HG02943 (cell line): ENCODE results near the gene PAIP1.
"Not testable (repeated sequence)": the region's sequence is repeated elsewhere in the genome, so short reads cannot be mapped to it uniquely, and the experiment has no call there.

Experiments
- ATAC-seq: cut with Tn5 transposase; IDR thresholded peaks from one replicate; pipeline ENCODE4 v1.9.1; 2021; ENCODE audit warnings: mild to moderate bottlenecking, low read depth, moderate library complexity; ENCODE audit not compliant: unreplicated experiment

PAIP1 gene

GRCh38 chr5:43571237-43571636, 14.4 kb upstream of the PAIP1 start:
- no peak for ATAC-seq

DNA sequence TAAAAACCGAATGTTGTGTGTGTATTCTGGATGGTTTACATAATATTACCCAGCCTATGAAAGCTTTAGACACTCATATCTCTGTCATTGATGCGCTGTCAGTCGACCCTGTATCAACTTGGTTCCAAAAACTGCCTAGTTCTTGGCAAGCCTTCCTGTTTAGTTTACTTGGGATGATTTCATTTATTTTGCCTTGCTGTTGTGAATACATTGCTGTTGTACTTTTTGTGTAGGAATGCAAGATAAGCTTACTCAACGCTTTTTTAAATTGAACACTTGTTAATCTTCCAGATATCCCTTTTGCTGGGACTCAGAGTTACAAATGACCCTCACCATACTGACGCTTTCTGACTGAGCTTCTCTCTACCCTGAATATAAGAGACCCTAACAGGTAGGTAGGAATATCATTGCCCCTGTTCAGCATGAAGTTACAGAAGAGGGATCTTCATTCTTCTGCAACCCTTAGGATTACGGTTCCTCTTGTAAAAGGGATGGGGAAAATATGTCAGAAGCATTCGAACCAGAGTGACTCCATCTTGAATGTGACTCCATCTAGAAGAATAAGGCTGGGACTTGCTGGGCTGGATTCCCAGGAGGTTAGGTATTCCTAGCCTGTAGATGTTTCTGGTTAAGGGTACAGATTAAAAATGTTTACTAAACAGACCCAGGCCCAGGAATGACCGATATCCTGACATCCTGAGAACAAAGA, 13.7 kb upstream of the PAIP1 start:
- no peak for ATAC-seq

- no peak for ATAC-seq
These were observed 12.4 kb upstream of the PAIP1 start for GRCh38 chr5:43569236-43569746.

DNA sequence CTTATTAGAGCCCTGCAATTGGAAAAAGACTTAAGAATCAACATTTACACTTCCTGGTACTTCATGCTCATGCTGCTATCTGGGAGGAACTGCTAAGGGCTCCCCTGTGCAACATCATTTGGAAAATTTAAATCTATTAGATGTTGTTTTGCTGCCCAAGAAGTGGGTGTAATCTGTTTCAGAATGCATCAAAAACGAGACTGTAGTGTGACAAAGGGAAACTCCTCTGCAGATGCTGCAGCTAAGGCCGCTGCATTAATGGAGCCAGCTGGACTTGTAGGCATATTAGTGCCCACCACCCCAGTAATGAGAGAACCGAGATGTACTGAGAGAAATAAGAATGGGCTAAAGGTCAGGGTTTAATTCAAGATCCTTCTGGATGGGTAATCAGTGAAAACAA, 11.1 kb upstream of the PAIP1 start:
- no peak for ATAC-seq

GRCh38 chr5:43565043-43565442, 8.2 kb upstream of the PAIP1 start:
- no peak for ATAC-seq

DNA sequence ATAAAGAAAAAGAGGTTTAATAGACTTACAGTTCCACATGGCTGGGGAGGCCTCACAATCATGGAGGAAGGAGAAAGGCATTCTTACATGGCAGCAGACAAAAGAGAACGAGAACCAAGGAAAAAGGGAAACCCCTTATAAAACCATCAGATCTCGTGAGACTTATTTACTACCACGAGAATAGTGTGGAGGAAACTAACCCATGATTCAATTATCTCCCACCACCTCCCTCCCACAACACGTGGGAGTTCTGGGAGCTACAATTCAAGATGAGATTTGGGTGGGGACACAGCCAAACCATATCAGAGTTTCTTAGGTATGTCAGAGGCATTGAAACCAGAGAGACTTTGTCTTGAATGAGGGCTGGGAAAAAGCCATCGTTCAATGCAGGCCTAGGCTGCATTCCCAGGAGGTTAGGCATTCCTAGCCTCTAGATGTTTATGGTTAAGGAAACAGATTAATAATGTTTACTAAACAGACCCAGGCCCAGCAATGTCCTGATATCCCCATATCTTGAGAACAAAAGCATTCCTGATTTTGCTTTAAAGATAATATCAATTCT, 7.5 kb upstream of the PAIP1 start:
- ATAC-seq: no peak

DNA sequence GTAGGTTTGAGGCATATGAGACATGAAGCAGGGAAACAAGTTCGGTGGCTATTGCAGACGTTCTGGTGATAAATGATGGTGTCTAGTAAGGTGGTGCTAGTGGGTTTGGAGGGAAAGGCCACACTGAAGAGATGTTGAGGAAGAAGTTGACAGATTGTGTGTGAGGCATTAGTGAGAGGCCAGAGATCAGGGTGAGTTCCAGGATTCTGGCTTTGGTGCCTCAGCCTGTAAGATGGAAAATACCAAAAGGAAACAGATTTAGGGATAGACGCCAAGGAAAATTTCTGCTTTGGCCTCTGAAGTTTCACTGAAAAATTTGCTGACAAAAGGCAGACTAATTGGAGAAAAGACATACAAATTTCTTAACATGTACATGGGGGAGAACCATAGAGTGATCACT, 6.4 kb upstream of the PAIP1 start:
- ATAC-seq: no peak

DNA sequence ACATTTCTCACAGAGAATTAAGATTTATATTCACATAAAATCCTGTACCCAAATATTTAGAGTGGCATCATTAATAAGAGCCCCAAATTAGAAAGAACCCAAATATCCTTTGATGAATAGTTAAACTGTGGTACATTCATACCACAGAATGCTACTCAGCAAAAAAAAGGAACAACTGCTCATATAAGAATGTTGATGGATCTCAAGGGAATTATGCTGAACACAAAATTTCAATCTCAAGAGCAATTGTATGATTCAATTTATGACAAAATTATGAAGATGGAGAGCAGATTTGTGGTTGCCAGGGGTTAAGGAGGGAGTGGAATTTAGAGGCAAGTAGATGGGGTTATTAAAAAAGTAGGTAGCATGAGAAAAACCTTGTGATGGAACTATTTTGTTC, 4.5 kb upstream of the PAIP1 start:
- no peak for ATAC-seq

GRCh38 chr5:43560128-43560527, 3.3 kb upstream of the PAIP1 start:
- ATAC-seq: no peak

- ATAC-seq: peak; percentile 91
These were observed 345 bp downstream of the PAIP1 start for GRCh38 chr5:43556607-43556856.

DNA sequence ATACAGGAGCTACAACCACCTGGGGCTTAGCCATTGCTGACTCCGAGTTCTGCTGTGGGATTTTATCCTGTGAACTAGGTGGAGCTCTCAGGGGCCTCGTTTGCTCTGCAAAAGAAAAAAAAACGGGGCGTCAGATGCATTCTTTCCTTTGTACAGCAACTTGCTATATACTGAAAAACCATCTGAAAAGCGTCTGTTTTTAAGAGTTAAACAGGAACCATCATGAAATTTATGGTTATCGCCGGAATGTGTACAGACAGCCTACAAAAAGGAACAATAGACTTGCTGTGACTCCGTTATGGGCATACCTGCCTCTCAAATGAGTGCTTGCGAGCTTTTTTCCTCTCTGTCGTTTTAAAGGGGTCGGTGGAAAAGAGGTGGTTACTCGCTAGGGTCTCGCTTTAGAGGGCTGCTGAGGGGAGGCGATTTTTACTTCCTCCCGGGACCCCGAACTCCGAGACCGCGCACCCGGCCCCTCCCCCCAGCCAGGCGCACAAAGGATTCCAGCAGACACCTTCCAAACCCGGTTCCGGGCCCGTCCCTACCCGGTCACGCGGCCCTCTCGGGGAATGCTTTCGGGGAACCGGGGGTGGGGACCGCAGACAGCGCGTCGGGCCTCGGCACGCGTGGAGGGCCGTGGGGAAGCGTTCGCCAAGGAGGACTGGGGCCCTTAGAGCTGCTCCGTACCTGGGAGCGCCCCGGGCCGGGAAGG, 826 bp downstream of the PAIP1 start:
- ATAC-seq: peak; percentile 30

GRCh38 chr5:43554497-43554896, 2.4 kb downstream of the PAIP1 start:
- no peak for ATAC-seq

DNA sequence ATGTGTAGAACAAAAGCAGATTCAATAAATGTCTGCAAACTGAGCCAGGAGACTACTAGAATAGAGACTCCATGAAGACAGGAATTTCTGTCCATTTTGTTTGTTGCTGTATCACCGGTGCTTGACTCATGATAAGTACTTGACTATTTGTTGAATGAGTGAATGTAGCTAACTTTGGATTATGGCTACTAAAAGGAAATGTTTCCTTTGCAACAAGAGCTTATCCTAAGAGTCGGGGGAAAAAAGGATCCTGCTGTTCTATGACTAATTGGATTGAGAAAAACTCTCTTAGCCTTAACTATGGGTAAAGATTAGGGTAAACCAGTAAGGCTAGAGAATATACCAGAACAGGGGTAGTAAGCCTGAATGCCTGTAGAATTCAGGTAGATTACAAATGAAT, 3.5 kb downstream of the PAIP1 start:
- no peak for ATAC-seq

GRCh38 chr5:43551731-43552130, 5.1 kb downstream of the PAIP1 start:
- ATAC-seq: no peak

GRCh38 chr5:43549272-43549671, 7.6 kb downstream of the PAIP1 start:
- not testable (repeated sequence) for ATAC-seq

- no peak for ATAC-seq
These were observed 8.5 kb downstream of the PAIP1 start for GRCh38 chr5:43548358-43548757.

GRCh38 chr5:43547532-43547931, 9.3 kb downstream of the PAIP1 start:
- no peak for ATAC-seq

GRCh38 chr5:43543434-43543833, 13.4 kb downstream of the PAIP1 start:
- no peak for ATAC-seq

DNA sequence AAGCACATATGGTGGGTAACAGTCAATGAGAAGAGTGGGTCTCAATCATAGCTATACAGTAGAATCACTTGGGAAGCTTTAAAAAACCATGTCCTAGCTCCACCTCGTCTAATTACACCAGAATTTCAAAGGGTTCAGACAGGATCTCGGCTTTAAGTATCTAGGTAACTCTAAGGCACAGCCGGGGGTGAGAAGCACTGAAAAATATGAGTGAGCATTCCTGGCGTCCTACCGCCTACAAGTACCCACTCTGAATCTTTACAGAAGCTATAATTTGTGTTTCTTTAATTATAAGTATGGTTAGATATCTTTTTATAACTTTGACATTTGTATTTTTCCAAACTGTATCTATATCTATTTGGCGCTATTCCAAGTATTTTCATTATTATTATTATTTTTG, 16.1 kb downstream of the PAIP1 start:
- ATAC-seq: no peak

DNA sequence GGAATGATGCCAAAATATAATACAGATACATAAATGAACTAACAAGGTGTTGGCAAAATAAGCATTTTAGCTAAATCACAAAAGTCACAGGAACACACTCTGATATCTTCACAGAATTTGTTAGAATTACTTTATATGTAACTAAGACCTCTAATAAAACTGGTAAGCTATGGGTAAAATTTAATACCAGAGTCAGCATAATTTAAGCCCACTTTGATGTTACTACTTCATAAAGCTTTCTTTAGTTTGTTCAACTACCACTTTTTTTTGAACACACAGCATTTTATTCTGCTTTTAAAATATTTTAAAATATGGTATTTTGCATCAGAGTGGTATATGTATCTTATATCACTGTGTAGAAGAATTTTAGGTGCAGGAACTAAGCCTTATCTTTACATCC, 19.9 kb downstream of the PAIP1 start:
- ATAC-seq: no peak

- no peak for ATAC-seq
These were observed 23.2 kb downstream of the PAIP1 start for GRCh38 chr5:43533646-43534045.

DNA sequence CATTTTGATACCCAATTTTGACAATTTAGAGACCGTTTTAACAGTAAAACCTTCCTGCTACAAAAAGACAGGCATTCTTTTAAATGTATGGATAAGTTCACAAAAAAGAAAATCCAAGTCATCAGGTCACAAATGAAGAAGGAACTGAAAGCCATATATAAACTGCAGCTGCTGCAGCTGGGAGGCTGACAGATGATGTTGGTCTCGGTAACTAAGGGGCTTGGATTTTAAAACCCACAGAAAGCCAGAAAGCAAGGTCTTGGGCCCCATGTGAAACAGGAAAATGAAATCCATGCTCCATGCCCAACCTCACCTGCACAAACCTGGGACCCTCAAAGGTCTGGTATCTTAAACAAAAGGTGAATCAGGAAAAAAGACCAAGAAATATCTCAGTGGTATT, 26.2 kb downstream of the PAIP1 start:
- ATAC-seq: no peak
